Common myeloid progenitor, CD34-positive (primary cell): ENCODE results near the gene ZNF12.

ENCODE experiments used
- CTCF ChIA-PET: fragments of 350-600 bp; sonication (Branson Sonifier 250); formaldehyde crosslinking; loops from one replicate; lab custom pipeline; 2021; ENCODE audit warnings: antibody characterized with exemption; lab: Charles Lee
- POLR2A ChIA-PET: fragments of 350-600 bp; sonication (Branson Sonifier 250); formaldehyde crosslinking; loops from one replicate; lab custom pipeline; 2021; ENCODE audit warnings: antibody characterized with exemption; lab: Charles Lee
- DNase-seq, 3 donors: peaks; one replicate each; pipeline versions ENCODE4 v3.0.0 to v3.0.0-alpha.2; 2013
- H3K27ac ChIP-seq, 2 experiments: 1 replicate in 1 of 2; 2 replicates in 1 of 2; pipeline ENCODE4 v1.7.0; 2013; ENCODE audit warnings: inconsistent platforms in 2 of 2, low read length in 2 of 2, mild to moderate bottlenecking in 2 of 2, low read depth in 1 of 2, moderate library complexity in 1 of 2; ENCODE audit not compliant: severe bottlenecking in 2 of 2, insufficient read depth in 1 of 2, poor library complexity in 1 of 2
- H3K27me3 ChIP-seq, 5 experiments: replicated peaks in 2 of 5; 1 replicate in 3 of 5; 2 replicates in 2 of 5; pipeline versions ENCODE4 v1.6.1 to v1.7.0; 2013; ENCODE audit warnings: low read length in 4 of 5, mild to moderate bottlenecking in 2 of 5, moderate library complexity in 2 of 5, inconsistent platforms in 1 of 5; ENCODE audit not compliant: insufficient read depth in 5 of 5, control insufficient read depth in 4 of 5
- H3K36me3 ChIP-seq, 4 experiments: 1 replicate in 2 of 4; 2 replicates in 2 of 4; pipeline versions ENCODE4 v1.6.1 to v1.7.0; 2013; ENCODE audit warnings: low read length in 3 of 4, control low read depth in 1 of 4, mild to moderate bottlenecking in 1 of 4; ENCODE audit not compliant: control insufficient read depth in 4 of 4, insufficient read depth in 4 of 4
- H3K4me1 ChIP-seq, 4 experiments: 1 replicate in 3 of 4; 2 replicates in 1 of 4; pipeline versions ENCODE4 v1.6.1 to v1.7.1; 2013; ENCODE audit warnings: low read length in 3 of 4, mild to moderate bottlenecking in 3 of 4, control low read depth in 1 of 4, inconsistent platforms in 1 of 4, moderate library complexity in 1 of 4; ENCODE audit not compliant: control insufficient read depth in 4 of 4, insufficient read depth in 4 of 4; ENCODE audit errors: control extremely low read depth in 1 of 4
- H3K4me3 ChIP-seq, 7 experiments: 1 replicate in 4 of 7; 2 replicates in 3 of 7; pipeline versions ENCODE4 v1.5.1 to v1.7.0; 2013; ENCODE audit warnings: mild to moderate bottlenecking in 7 of 7, low read length in 6 of 7, moderate library complexity in 6 of 7, inconsistent platforms in 2 of 7, low read depth in 2 of 7, control low read depth in 1 of 7; ENCODE audit not compliant: insufficient read depth in 4 of 7, control insufficient read depth in 1 of 7; ENCODE audit errors: extremely low read depth in 1 of 7
- H3K9me3 ChIP-seq, 5 experiments: 1 replicate in 4 of 5; 2 replicates in 1 of 5; pipeline versions ENCODE4 v1.6.1 to v1.7.1; 2013; ENCODE audit warnings: low read length in 4 of 5, mild to moderate bottlenecking in 2 of 5, inconsistent platforms in 1 of 5, low read depth in 1 of 5, moderate library complexity in 1 of 5; ENCODE audit not compliant: control insufficient read depth in 4 of 5, insufficient read depth in 2 of 5; ENCODE audit errors: control extremely low read depth in 1 of 5
- WGBS: methylation state at CpG from one replicate; pipeline ENCODE4 v1.1.5; 2013; ENCODE audit not compliant: insufficient coverage; 5-methylcytosine and 5-hydroxymethylcytosine counted together

ZNF12 gene

DNA sequence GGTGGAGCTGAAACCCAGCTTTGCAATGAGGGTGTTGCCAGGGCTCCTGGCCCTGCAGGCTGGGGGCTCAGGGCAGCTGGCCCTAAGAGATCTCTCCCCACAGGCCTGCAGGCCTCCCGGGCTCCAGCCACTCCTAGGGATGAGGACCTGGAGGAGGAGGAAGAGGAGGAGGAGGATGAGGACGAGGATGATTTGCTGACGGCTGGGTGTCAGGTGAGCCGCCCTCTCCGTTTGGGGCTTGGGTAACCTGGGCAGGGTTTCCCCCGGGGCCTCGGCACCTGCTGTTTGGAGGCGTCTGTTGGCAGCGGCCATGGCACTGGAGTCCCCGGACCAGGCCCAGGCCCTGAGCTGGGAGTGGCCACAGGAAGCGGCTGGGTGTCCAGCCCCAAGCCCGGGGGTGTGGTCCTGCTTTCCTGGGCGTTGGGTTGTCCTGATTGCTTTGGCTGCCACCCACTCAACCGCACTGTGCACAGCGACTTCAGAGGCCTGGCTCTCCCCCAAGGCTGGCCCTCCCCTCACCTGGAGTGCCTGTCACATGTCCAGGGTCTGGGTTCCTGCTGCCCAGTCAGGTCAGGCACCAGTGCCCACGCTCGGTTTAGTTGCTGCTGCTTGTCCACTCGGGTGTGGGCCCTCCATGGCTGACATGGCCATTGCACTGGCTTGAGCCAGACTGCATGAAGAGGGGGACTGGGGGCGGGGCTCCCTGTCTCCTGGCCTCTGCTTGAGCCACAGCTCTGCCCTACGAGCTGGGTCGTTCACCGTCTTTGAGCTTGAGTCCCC lies 63.7 kb downstream of the ZNF12 start:
- H3K27ac ChIP-seq = no peak overlapping the region
- peaks cover 0 to 19% (median 12%) of the 10 kb centered on the region in 4 experiments for H3K4me1 ChIP-seq
- CTCF ChIA-PET = no interaction called here
- no peak for DNase-seq
- 97% methylated on average over 19 of the region's 22 CpGs for WGBS
- POLR2A ChIA-PET = no interaction called here
- H3K36me3 ChIP-seq = peaks cover 16 to 90% (median 64%) of the 10 kb centered on the region in 4 experiments
- H3K9me3 ChIP-seq = peaks cover 0 to 5% (median 0%) of the 10 kb centered on the region in 5 experiments
- no peaks in the 10 kb centered on the region for H3K27me3 ChIP-seq
- no peak overlapping the region for H3K4me3 ChIP-seq

DNA sequence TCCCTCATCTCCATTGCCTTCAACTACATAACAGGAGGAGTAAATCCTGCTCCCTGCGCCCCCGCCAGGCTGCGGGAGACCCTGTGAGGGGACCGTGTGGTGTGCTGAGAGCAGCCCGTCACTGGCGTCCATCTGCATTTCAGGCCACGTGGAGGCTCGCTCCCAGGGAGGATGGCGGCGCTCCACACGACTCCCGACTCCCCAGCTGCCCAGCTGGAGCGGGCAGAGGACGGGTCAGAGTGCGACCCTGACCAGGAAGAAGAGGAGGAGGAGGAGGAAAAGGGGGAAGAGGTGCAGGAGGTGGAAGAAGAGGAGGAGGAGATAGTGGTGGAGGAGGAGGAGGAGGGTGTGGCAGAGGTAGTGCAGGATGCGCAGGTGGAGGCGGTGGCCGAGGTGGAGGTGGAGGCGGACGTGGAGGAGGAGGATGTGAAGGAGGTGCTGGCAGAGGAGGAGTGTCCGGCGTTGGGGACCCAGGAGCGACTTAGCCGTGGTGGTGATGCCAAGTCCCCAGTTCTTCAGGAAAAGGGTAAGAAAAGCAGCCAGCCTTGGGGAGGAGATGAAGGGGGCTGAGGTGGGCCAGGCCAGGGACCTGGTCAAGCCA lies 64.4 kb downstream of the ZNF12 start:
- 98% methylated on average over 21 of the region's 24 CpGs for WGBS
- no peak for DNase-seq
- Histone ChIP-seq H3K4me1 (peaks cover 0 to 22% (median 15%) of the 10 kb centered on the region in 4 experiments), H3K4me3 (no peak overlapping the region), H3K9me3 (peaks cover 0 to 3% (median 0%) of the 10 kb centered on the region in 5 experiments), H3K36me3 (peaks cover 14 to 83% (median 57%) of the 10 kb centered on the region in 4 experiments), H3K27ac (no peak overlapping the region), H3K27me3 (no peaks in the 10 kb centered on the region)
- ChIA-PET CTCF (no interaction called here), POLR2A (no interaction called here)

DNA sequence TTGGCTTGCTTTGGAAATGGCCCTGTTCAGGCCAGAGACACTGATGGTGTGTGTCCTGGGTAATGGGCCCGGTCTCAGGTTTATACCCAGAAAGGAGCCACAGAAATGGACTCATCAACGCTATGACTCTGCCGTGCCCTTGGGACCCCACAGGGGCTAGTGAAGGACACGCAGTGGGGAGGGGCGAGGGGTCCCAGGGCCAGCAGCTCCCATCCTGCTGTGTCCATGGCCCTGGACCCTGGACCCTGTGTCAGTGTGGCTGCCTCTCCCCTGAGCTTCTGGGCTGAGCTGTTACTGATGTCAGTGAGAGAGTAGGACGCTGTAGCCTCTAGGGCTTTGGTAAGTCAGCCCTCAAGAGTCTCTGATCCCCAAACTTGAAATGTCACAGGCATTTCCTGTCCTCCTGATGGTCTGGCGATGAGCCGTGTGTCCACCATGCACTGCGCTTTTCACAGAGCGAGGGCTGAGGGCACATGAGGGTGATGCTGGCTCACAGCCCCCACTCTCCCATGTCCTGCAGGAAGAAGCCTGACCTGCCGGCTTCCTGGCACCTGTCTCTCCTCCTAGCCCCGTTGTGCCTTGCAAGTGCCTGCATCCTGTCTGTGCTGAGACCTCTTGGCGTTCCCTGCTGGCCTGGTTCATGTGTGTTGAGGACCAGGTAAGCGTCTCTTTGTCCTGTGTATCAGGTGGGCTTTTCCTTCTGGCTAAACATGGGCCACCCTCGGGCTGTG lies 65.3 kb downstream of the ZNF12 start:
- Histone ChIP-seq H3K36me3 (peaks cover 11 to 75% (median 50%) of the 10 kb centered on the region in 4 experiments), H3K4me1 (peaks cover 0 to 26% (median 18%) of the 10 kb centered on the region in 4 experiments), H3K27ac (no peak overlapping the region), H3K4me3 (no peak overlapping the region), H3K27me3 (no peaks in the 10 kb centered on the region), H3K9me3 (peaks cover 0 to 3% (median 0%) of the 10 kb centered on the region in 5 experiments)
- POLR2A ChIA-PET = interaction anchor here (1.0 kb wide), 1 partner anchor 27 kb away, joined by 3 read pairs; no protein-coding TSS in a partner anchor
- CTCF ChIA-PET = interaction anchor here (1.2 kb wide), 1 partner anchor 37 kb away, joined by 3 read pairs; no protein-coding TSS in a partner anchor
- WGBS = 97% methylated on average over 13 of the region's 15 CpGs
- DNase-seq = no peak

DNA sequence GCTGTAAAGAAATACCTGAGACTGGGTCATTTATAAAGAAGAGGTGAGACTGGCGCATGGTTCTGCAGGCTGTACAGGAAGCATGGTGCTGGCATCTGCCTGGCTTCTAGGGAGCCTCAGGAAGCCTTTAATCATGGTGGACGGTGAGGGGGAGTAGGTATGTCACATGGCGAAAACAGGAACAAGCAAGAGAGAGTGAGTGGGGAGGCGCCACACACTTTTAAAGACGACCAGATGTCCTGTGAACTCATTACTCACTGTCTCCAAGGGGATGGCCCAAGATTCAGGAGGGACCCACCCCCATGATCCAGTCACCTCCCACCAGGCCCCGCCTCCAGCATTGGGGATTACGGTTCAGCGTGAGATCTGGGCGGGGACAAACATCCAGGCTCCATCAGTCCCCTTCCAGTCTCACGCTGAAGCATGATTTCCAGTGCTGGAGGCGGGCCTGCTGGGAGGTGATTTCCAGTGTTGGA lies 66.5 kb downstream of the ZNF12 start:
- H3K9me3 ChIP-seq = peaks cover 0 to 3% (median 0%) of the 10 kb centered on the region in 5 experiments
- peaks cover 0 to 32% (median 22%) of the 10 kb centered on the region in 4 experiments for H3K4me1 ChIP-seq
- no peak overlapping the region for H3K4me3 ChIP-seq
- ChIA-PET CTCF (interaction anchor here (1.2 kb wide), 2 partner anchors 36 to 54 kb away, joined by 3 read pairs; no protein-coding TSS in a partner anchor), POLR2A (no interaction called here)
- H3K36me3 ChIP-seq = peaks cover 9 to 68% (median 45%) of the 10 kb centered on the region in 4 experiments
- WGBS = 92% methylated on average over 6 of the region's 11 CpGs
- no peaks in the 10 kb centered on the region for H3K27me3 ChIP-seq
- peak in 2 of 3 donors; percentile 52 to 62 for DNase-seq
- no peak overlapping the region for H3K27ac ChIP-seq

DNA sequence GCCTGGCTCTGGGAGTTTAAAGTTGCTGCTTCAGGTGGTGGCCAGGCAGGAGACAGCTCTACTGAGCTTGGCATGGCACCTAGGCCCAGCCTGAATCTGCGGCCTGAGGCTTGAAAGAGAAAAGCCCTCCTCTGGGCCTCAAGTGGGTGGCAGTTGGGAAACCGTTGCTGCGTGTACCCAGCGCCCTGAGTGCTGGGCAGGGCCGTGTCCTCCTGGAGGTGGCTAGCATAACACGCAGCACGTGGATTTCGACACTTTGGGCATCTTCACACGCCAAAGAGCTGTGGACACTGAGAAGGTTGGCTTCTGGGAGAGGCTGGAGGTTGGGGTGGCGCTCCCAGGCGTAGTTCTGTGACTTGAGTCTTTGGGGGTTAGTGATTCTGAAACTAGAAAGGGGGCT lies 67.1 kb downstream of the ZNF12 start:
- ChIA-PET CTCF (interaction anchor here (1.2 to 1.3 kb wide), 2 partner anchors 55 to 116 kb away, joined by 3 to 4 read pairs; no protein-coding TSS in a partner anchor), POLR2A (no interaction called here)
- 97% methylated on average over 7 of the region's 11 CpGs for WGBS
- Histone ChIP-seq H3K27ac (peak overlapping the region in 1 of 2 experiments; percentile 25), H3K27me3 (no peaks in the 10 kb centered on the region), H3K4me3 (no peak overlapping the region), H3K4me1 (peaks cover 0 to 36% (median 24%) of the 10 kb centered on the region in 4 experiments), H3K36me3 (peaks cover 7 to 62% (median 40%) of the 10 kb centered on the region in 4 experiments), H3K9me3 (peaks cover 0 to 3% (median 0%) of the 10 kb centered on the region in 5 experiments)
- DNase-seq = no peak

DNA sequence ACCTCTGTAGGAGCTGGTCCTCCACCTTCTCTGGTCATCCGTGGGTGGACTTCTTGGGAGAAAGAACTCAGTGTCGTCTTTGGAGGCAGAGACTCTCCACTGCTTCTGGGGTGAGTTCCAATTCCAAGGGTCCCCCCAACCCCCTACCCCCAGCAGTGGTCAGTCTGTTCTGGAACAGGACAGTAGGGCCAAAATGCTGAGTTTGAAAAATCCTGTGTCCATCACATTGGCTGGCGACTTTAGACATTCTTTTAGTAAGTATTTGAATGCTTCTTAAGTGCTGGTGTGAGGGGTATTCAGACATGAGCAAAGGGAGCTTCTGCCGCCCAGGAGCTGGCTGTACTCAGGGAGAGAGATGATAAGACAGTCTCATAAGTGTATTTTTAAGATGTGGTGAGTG lies 67.7 kb downstream of the ZNF12 start:
- CTCF ChIA-PET = interaction anchor here (1.1 to 1.3 kb wide), 3 partner anchors 11 to 115 kb away, joined by 3 to 4 read pairs (median 3); no protein-coding TSS in a partner anchor
- Histone ChIP-seq H3K4me3 (no peak overlapping the region), H3K27ac (peak overlapping the region in 1 of 2 experiments; percentile 38), H3K36me3 (peaks cover 7 to 56% (median 35%) of the 10 kb centered on the region in 4 experiments), H3K27me3 (no peaks in the 10 kb centered on the region), H3K4me1 (peaks cover 0 to 36% (median 24%) of the 10 kb centered on the region in 4 experiments), H3K9me3 (peaks cover 0 to 3% (median 0%) of the 10 kb centered on the region in 5 experiments)
- DNase-seq = no peak
- POLR2A ChIA-PET = no interaction called here
- 100% methylated on average over 3 of the region's 4 CpGs for WGBS
